ENCODE measurements around the gene ZNF197.
"Not testable (repeated sequence)": the region's sequence is repeated elsewhere in the genome, so short reads cannot be mapped to it uniquely, and the experiment has no call there.

The ZNF197 gene

GRCh38 chr3:44665173-44665572, 40.3 kb downstream of the ZNF197 start:
- no peak for DNase-seq

DNA sequence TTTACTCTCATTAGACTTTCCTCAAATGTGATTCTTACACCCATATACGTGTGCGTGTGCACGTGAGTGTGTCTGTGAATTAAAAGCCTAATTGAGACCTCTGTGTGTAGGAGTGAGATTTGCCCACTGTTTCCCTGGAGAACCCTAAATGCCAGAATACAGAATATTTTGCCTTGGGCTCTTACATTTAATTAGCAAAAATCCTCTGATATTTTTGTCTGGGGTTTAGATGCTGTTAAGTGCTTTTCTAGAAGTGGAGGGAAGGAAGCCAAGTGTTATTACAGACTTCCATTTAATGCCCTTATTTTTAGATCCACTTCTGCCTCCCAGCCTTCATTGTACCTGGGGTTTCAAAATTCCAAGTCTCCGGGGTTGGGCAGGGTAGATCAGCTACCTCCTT, 41.5 kb downstream of the ZNF197 start:
- no peak for DNase-seq

GRCh38 chr3:44669760-44670159, 44.9 kb downstream of the ZNF197 start:
- no peak for DNase-seq

- DNase-seq = not testable (repeated sequence)
Observed at GRCh38 chr3:44673466-44673865, 48.6 kb downstream of the ZNF197 start.

- DNase-seq = no peak
Observed at GRCh38 chr3:44674211-44674610, 49.4 kb downstream of the ZNF197 start.

- DNase-seq = no peak
Observed at GRCh38 chr3:44678480-44679116, 53.8 kb downstream of the ZNF197 start.

- no peak for DNase-seq
Observed at GRCh38 chr3:44680921-44681455, 56.2 kb downstream of the ZNF197 start.

GRCh38 chr3:44682182-44682896, 57.5 kb downstream of the ZNF197 start:
- no peak for DNase-seq

GRCh38 chr3:44685128-44685800, 60.4 kb downstream of the ZNF197 start:
- DNase-seq = peak; percentile 74 to 84

DNA sequence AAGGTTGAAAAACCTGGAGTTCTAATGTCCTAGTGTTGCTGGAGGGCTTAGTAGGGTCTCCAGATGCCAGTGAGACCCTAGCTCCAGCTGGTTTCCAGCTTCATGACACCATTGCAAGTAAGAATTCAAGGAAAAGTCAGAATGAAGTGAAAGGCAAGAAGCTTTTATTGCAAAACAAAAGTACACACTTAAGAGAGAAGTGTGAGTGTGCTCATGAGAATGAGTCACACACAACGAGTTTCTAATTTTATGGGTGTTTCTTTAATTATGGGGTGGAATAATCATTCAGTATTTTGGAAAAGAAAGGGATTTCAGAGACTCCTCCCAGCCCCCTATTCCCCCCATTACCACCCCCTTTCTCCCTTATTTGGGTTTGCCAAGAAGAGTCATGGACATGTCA, 63.1 kb downstream of the ZNF197 start:
- no peak for DNase-seq

All from NCI-H524 (cell line).